ENCODE results near the gene BBS9.

Gene BBS9

DNA sequence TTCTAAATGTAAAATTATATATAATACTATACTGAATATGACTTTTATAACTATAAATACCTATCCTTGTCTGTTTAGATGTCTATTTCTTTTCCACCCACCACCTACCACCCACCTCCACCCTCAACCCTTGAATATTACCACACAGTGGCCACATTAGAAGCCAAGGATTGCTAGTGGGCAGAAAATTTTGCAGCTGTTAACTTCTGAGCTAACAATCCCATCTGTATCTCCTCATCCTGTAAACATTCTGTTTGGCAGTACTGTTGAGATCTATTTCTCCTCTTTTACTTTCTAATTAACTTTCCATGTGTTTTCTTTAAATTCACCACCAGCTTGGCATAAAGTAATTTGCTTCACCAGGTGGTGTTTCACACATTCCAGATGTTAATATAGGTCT, 494.9 kb downstream of the BBS9 start:
- no peak for DNase-seq

DNA sequence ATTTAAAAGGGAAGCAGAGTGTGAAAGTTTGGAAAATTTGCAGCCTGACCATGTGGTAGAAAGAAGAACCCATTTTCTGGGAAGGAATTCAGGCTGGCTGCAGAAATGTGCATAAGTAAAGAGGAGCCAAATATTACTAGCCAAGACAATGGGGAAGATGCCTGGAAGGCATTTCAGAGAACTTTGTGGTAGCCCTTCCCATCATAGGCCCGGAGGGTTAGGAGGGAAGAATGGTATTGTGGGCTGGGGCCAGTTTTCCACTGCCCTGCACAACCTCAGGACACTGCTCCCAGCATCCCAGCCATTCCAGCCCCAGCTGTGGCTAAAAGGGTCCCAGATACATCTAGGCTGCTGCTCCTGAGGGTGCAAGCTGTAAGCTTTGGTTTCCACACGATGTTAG, 497.5 kb downstream of the BBS9 start:
- no peak for DNase-seq

DNA sequence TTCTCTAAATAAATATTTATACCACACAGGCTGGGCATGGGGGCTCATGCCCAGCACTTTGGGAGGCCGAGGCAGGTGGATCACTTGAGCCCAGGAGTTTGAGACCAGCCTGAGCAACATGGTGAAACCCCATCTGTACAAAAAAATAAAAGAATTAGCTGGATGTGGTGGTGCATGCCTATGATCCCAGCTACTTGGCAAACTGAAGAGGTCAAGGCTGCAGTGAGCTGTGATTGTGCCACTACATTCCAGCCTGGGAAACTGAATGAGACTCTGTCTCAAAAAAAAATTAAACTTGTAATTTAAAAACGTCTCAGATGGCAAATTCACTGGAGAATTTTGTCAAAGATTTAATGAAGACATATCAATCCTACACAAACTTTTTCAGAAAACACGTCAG, 498.4 kb downstream of the BBS9 start:
- no peak for DNase-seq

DNA sequence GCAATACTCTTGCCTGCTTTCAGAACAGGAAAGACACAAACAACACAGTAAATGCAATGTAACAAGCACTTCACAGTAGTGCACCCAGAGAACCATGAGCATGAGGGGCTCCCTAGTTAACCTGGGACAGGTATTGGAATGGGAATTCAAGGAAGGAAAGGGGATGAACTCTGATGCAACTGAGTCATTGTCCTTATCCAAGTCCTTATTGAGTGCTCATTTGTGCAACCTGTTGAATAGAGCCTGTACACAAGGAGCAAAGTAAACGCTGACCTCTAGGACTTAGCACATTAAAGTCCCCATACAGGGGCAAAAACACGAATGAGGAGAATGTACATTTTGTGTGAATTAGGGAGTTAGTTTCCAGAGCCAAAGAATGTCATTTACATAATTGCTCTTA, 499.5 kb downstream of the BBS9 start:
- no peak for DNase-seq

- DNase-seq = no peak
Measured at GRCh38 chr7:33630359-33630758, 501.0 kb downstream of the BBS9 start.

DNA sequence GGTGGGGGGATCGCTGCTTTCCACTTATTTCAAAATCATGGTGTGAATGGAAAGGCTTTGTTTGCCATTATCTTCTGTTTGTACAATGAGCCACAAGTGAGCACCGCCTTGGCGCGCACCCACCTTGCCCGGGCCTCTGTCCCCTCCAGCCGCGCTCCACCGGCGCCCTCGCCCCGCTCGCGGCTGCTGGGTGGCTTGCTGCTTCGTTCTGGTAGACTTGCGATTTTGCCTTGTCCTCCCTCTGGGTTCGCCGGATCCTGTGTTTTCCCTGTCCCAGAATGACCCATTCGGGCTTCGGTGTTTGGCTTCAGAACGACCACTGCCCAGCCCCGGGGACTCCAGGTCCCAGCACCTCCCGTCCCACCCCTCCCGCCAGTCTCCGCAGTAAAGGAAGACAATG, 503.0 kb downstream of the BBS9 start:
- DNase-seq = no peak

DNA sequence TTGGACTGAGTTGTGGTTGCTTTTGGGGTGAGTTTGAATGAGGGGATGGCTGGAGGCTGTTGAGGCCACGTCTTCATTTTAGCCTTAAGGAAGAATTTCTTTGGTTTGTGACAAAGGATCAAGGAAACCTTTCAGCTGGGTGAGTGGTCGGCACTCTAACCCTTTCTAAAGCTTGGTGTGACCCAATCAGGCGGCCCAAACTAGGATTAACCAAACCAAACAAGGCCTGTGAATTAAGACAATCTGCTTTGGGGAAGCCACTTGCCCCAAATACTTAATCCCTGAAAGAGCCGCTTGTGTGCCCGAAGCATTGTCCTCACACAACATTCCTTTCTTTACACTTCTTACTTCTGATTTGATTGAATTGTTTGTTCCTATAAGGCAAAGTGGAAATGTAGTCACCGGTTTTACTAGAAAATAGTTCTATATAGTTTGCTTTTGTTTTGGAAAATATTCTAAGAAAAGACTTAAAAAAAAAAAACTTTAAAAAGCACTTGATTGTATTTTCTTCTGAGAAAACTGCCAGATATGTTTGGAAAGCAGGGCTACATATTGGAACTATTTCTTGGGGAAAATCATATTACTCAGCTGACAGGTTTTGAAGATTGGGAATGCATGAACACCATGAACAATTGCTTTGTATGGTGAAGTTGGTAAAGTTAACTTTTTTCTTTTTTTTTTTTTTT, 503.6 kb downstream of the BBS9 start:
- no peak for DNase-seq

DNA sequence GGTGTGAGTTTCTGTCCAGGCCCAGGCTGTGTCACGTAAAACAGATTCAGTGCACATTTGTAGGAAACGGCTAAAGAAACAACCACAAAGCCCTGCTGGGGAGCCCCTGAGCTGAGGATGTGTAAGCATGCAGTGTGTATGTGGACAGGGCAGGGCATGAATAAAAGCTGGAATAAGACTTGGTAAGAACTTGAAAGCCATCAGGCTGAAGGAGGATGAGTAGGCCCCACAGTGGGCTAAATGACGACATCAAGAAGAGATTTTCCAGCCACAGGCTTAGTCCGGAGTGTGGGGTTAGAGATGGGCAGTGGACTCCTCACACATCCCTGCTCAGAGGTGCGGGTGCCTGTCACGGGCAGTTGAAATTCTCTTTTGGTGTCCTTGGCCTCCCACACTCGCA, 505.2 kb downstream of the BBS9 start:
- DNase-seq = no peak

DNA sequence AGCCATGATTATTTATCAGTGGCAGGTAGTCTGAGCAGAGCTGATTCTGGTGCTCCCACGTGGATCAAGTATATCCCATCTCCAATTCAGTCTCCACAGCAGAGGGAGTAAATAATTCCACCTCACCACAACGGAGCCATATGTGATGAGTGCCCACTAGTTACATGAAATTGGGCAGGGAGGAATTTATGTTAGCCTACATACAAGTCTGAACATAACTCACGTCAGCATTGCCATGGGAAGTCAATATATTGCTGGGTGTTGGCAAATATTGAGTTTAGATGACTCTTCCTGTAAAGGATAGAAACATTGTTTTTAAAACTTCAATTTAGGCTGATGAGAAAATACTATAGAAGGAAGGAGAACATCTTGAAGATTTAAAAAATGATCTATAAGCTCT, 507.0 kb downstream of the BBS9 start:
- no peak for DNase-seq

- no peak for DNase-seq
Measured at GRCh38 chr7:33639552-33640197, 510.3 kb downstream of the BBS9 start.

DNA sequence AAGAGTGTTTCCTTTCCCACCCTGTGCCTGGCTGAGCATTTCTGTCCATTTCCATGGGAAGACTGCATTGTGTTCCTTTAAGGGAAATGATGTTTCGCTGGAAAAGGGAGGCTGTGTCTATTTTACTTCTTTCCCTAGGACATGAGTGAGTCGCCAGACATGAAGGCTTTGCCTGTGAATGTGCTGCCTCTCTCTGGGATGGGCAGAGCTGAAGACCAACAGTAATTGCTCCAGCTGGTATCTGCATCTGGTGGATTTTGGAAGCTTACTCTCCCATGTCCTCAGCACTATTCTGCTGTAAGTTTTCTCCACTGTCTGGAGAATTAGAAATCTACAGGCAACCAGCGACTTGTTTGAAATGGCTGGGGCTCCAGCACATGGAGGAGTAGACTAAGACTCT, 511.4 kb downstream of the BBS9 start:
- DNase-seq = no peak

GRCh38 chr7:33642312-33642711, 512.9 kb downstream of the BBS9 start:
- DNase-seq = no peak

GRCh38 chr7:33643530-33643929, 514.2 kb downstream of the BBS9 start:
- DNase-seq = no peak

GRCh38 chr7:33644489-33644888, 515.1 kb downstream of the BBS9 start:
- DNase-seq = no peak

GRCh38 chr7:33645104-33645503, 515.7 kb downstream of the BBS9 start:
- DNase-seq = no peak

DNA sequence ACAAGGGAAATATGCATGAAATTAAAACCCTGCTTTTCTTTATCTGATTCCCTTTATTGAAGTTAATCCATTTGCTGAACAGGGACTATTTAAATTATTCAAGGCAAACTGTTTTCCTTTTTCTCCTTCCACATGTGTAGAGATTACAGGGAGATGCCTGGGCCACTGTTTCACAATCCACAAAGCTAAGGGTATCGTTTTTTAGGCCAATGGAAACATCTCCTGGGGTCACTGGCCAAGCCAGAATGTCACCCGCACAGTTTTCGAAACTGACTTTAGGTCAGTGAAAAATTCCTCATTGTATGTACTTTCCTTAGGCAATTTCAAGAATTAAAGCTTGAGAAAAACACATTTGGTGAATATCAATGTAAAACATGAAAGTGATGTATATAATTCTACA, 516.8 kb downstream of the BBS9 start:
- DNase-seq = no peak

DNA sequence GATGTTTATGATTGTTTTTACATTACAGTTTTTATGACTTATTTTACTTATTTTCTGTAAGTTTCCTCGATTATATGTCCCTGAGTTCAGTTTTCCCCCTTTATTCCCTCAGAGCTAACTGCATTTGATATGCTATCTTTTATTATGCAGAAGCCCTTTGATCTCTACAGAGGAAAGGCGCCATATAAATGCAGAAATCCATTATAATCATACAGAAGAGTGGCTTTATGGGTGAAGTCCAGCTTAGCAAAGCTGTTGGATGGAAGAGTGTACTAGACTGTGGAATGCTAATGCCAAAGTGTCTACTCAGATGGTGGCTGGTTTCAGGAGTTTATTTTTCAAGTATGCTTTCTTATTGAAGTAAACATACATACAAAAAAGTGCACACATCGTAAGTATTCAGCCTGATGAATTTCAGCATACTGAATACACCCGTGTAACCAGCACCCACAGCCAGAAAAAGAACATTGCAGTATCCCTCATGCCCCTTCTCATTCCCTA, 517.6 kb downstream of the BBS9 start:
- no peak for DNase-seq

- DNase-seq = no peak
Measured at GRCh38 chr7:33649476-33650441, 520.4 kb downstream of the BBS9 start.

DNA sequence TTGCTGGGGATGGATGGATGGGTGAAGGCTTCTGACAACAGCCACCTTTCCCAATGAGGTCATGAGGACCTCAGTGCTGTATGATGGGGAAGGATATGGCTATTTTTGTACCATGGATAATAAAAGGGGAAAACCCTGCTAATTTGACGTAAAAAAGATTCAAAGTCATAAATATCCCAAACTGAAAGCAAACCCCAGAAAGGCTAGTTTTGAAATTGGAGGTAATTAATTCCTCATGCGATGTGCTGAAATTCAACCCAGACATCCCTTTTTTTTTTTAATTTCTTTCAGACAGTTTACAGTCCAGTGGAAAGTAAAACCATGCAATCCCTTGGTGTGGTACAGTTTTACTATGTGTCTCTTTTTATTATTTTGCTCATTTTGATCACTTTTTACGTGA, 521.5 kb downstream of the BBS9 start:
- no peak for DNase-seq

DNA sequence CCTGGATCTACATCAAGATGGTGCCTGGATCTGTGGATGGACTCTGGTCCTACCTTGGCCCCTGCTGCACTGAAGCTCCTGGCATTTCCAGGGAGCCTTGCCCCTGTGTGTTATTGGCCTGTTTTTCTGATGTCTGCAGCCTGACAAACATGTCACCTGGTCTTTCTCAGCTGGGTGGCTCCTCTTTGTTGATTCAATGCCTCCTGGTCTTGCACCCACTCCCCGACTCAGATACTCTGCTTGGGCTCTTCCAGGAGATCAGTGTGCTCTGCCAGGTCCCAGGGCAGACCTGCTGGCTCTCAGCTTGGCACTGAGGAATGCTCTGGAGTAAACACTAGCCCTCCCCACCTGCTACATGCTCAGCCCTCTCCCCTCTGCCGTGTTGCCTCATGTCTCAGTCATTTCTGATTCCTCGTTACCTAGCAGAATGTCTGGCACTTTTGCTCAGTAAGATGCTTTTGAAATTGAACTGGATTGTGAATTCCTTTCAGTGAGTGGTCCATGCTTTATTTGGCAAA, 522.7 kb downstream of the BBS9 start:
- DNase-seq = no peak

- DNase-seq = no peak
Measured at GRCh38 chr7:33654676-33655075, 525.3 kb downstream of the BBS9 start.

All from CD4-positive, alpha-beta T cell treated with Interleukin-12 subunit alpha and Interleukin-12 subunit beta, for 1 hour (primary cell).